ENCODE measurements around the gene SUSD3.
A peak's percentile ranks its signal among the peaks of the same experiment; 100 is the strongest.

SUSD3 gene

GRCh38 chr9:93123561-93124283, 65.2 kb downstream of the SUSD3 start:
- DNase-seq (ENCODE audit: low spot score) = no peak

GRCh38 chr9:93124793-93125192, 66.3 kb downstream of the SUSD3 start:
- no peak for DNase-seq (ENCODE audit: low spot score)

- no peak for DNase-seq (ENCODE audit: low spot score)
Observed at GRCh38 chr9:93125331-93125894, 66.9 kb downstream of the SUSD3 start.

DNA sequence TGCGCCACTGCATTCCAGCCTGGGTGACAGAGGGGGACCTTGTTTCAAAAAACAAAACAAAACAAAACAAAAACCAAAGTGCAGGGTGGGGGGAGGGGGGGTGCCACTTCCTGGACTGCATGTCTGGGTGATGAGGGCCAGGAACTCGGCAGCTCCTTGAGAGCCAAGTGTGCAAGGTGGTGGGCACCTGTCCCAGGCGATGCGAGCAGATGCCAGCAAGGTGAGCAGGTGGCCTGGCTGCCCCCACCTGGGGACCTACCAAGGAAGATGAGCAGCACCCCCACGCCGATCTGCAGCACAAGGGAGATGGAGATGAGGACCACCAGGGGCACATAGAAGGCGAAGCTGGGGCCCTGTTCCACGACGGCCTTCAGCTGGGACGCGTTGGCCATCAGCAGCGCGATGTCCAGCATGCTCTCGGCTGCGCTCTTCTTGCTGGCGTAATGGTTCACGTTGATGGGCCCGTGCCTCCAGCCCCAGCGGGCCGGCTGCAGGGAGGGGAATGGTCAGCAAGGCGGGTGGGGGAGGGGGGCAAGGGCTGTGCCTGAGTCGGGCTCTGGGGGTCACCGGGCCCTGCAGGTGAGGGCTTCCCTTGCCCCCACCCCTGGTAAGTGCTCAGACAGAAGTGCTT, 67.8 kb downstream of the SUSD3 start:
- no peak for DNase-seq (ENCODE audit: low spot score)

DNA sequence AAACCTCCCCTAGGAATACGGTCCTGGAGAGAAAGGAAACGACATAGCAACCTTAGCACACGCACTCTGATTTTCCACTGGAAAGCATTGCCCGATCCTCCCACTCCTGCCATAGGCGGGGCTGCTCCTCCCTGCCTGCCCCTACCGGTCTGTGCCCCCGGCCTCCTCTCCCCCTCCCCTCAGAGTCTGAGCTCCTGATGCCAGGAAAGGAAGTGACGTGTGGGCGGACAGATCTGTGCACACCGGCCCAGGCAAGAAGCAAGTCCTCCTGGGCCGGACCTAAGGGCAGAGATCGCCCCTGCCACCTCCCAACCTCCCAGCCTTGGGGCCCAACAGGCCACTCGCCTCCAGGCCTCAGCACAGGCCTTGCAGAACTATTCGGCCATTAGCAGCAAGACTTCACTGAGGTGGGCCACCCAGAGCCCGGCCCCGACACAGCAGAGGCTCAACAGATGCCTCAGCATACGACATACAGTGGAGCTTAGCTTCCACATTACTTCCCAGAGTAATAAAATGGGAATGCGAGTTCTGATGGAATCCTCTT, 68.4 kb downstream of the SUSD3 start:
- DNase-seq (ENCODE audit: low spot score) = no peak

- DNase-seq (ENCODE audit: low spot score) = no peak
Observed at GRCh38 chr9:93127395-93127911, 69.0 kb downstream of the SUSD3 start.

DNA sequence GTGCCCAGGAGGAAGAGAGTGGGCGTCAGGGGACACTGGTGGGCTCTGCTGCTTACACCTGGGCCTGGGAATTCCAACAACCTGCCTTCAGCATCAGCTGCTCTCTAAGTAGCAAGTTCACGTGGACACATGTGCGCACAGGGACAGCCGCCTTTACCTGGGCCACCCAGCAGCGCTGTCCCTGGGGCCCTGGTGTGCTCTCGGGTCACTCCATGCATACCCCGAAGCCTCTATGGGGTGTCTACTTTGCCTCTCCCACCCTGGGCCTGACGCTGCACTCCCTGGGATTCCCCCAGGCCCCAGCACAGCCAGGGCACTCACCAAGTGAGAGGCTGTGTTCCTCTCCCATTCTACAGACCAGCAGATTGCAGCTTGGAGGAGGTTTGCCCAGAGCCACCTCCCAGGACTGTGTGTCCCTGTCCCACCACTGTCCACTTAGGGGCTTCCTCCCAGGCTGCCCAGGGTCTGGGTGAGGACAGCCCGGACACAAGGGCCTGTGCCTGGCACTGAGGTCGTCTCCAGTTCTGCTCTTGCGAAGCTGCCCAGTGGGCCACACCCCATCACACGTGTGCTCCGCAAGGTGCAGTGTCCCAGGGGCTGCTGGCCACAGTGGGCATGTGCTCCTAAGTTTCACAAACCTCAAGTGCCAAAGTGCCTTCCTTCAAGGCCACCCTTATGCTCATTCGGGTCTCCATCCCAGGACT, 69.7 kb downstream of the SUSD3 start:
- DNase-seq (ENCODE audit: low spot score) = no peak

GRCh38 chr9:93128715-93129224, 70.3 kb downstream of the SUSD3 start:
- DNase-seq (ENCODE audit: low spot score) = no peak

DNA sequence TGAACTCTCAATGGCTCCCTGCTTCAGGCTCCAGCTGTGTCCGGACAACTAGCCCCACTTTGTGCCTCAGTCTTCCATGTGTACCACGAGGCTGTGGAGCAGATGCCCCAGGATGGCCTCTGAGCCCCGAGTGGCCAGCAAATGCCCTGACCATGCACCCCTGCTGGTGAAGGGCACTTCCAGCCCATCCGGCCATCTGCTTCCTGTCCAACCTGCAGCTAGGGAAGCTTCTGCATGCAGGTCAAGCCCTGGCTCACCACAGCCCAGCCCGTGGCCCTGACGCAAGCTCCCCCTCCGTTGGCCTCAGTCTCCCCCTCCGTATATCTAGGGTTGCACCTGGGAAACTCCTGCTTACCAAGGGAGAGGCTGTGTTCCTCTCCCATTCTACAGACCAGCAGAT, 70.8 kb downstream of the SUSD3 start:
- DNase-seq (ENCODE audit: low spot score) = no peak

GRCh38 chr9:93129691-93130500, 71.4 kb downstream of the SUSD3 start:
- DNase-seq (ENCODE audit: low spot score) = no peak

DNA sequence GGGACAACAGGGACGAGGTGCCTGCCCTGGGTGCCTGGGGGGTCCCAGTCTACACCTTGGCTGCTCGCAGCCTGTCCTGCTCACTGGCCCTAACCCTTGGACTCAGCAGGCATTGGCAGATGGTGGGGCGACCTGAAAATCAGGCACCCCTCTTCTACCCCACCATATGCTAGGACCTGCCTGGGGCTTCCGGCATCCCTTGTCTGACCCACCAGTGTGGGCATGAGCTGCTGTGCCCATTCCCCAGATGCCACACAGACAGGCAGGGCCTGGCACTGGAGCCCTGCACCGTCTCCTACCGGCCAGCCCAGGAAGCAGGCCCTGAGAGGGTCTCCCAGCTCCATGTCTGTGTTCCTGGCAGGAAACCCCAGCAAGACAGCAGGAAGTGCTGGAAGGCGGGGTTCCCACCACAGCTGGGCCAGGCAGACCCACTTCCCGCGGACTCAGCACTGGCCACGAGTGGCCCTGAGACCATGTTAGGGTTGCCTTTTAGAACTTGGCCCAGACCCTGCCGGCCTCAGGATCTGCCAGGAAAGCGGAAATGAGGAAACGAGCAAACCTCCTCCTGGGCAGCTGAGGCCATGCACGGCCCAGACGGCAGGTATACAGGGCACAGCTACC, 72.5 kb downstream of the SUSD3 start:
- no peak for DNase-seq (ENCODE audit: low spot score)

DNA sequence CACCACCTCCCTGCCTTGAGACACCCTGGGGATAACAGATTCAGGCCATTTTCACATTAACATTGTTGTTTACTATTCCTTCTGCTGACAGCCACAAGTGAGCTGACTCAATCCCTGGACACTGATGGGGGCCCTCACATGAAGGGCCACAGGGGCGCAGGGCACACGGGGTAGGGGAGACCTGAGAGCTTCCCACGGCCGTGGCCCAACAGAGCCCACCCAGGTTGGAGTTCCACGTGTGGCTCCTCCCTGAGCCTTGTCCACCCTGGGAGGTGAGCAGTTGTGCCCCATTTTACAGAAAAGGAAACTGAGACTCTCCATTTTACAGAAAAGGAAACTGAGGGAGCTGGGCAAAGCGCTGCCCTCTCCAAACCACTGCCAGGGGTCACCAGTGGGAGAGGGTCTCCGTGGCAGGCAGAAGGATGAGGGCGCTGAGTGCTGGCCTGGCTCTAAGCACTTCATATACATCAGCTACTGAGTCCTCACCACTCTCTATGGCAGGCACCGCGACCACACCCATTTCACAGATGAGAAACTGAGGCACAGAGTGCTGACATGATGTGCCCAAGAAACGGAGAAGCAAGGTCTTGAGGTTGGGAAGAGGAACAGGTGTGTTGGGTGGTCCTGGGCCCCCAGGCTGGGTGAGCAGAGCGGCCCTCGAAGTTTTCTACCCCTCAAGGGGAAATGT, 73.2 kb downstream of the SUSD3 start:
- DNase-seq (ENCODE audit: low spot score) = no peak

DNA sequence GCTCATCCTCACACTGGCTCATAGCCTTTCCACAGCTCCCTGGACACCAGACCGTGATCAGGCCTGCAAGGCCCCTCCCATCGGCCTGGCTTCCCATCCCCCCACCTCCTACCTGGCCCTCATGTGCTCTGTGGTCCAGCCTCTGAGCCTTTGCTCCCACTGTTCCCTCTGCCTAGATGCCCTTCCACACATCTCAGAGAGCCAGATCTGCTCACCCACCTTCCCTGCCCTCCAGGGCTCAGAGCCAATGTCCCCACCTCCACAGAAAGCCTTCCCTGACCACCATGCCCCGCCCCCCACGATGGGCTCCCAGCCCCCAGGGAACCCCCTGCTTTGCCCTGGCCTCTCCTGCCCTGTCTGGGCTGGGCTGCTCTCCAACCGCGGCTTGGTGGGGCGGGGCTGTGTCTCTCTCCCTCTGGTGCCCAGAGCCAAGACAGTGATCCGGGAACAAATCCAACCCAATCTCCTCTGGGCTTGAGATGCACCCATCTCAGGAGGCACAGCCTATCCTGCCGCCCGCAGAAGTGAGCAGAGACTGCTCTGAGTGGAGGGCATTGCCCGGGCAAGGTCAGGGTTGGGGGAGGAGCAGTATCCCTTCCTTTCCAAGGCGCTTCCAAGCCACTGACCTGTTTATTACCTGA, 73.9 kb downstream of the SUSD3 start:
- DNase-seq (ENCODE audit: low spot score) = peak; percentile 76

DNA sequence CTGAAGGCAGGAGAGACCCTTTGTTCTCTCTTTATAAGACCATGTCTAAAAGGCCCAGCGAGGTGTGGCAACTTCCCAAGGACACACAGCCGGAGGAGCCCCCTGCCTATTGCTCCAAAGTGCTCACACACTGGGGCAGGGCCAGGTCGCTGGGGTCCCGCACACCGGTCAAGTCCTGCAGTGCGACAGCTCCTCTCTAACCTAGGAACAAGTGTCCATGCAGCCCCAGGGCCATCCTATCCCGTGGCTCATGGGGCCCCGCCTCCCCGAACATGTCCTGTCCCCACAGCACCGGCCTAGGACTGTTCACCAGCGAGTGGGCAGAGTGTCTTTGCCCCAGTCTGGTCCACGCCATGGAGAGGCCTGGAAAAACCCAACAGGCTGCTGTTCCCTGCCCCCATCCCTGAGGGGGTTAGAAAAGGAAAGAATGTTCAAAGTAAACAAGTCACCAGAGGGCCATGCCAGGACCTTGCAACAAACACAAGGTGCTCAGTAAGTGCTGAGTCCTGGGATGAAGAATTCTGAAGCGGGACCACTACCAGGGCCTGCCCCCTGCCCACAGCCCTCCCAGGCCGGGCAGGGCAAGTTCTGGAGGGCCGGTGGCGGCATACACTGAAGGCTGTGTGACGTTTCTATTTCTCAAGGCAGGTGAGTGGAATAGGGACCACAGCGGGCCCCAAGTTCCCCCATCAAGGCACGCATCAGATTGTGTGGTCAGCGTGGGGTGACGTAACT, 74.6 kb downstream of the SUSD3 start:
- DNase-seq (ENCODE audit: low spot score) = peak; percentile 40

GRCh38 chr9:93133681-93134014, 75.1 kb downstream of the SUSD3 start:
- DNase-seq (ENCODE audit: low spot score) = peak; percentile 92

GRCh38 chr9:93134015-93134739, 75.7 kb downstream of the SUSD3 start, which contains the start of gene NINJ1:
Gene NINJ1 (minus strand): TSS chr9:93134251. CDS start chr9:93134217, 34 bp downstream.
- peak; percentile 97 for DNase-seq (ENCODE audit: low spot score)
